Renal pelvis (tissue), 4 donors: ENCODE data around the gene VKORC1L1. TPM values are rescaled to one million over a fixed set of nuclear protein-coding genes. Genes with fewer than 3 reads are reported as not detected.
"Not testable (repeated sequence)": the region's sequence is repeated elsewhere in the genome, so short reads cannot be mapped to it uniquely, and the experiment has no call there.

Source experiments
- DNase-seq: peaks from one replicate; pipeline ENCODE4 v3.0.0-alpha.2; 2013
- polyA plus RNA-seq, 3 donors: library from polyadenylated mRNA; unstranded; fragments of 120-200 nt; gene quantifications; one replicate each; pipeline ENCODE4 v1.2.1, GENCODE V29; 2013; ENCODE audit not compliant: insufficient read length in 3 of 3

Gene VKORC1L1
- polyA plus RNA-seq, 3 donors = 24.3 to 30.6 (median 26.9) TPM

GRCh38 chr7:65974191-65974801 is 101.4 kb downstream of the VKORC1L1 start:
- no peak for DNase-seq

- DNase-seq = no peak
Measured at GRCh38 chr7:65974876-65975275, 102.0 kb downstream of the VKORC1L1 start.

- DNase-seq = no peak
Measured at GRCh38 chr7:65975814-65976445, 103.1 kb downstream of the VKORC1L1 start.

GRCh38 chr7:65976659-65977196 is 103.9 kb downstream of the VKORC1L1 start:
- no peak for DNase-seq

- no peak for DNase-seq
Measured at GRCh38 chr7:65978891-65979582, 106.2 kb downstream of the VKORC1L1 start.

- DNase-seq = no peak
Measured at GRCh38 chr7:65979583-65980477, 107.0 kb downstream of the VKORC1L1 start.

- DNase-seq = no peak
Measured at GRCh38 chr7:65980478-65981250, 107.8 kb downstream of the VKORC1L1 start.

GRCh38 chr7:65981965-65982792 is 109.3 kb downstream of the VKORC1L1 start, which contains the start of gene GUSB:
Gene GUSB (minus strand): TSS chr7:65982213. CDS start chr7:65982183, 30 bp downstream.
- DNase-seq = peak; percentile 94

GRCh38 chr7:65983965-65984658 is 111.2 kb downstream of the VKORC1L1 start:
- DNase-seq = no peak

GRCh38 chr7:65988084-65988483 is 115.2 kb downstream of the VKORC1L1 start:
- DNase-seq = no peak

- not testable (repeated sequence) for DNase-seq
Measured at GRCh38 chr7:65988503-65988902, 115.6 kb downstream of the VKORC1L1 start.

GRCh38 chr7:65989694-65990080 is 116.8 kb downstream of the VKORC1L1 start:
- no peak for DNase-seq

- DNase-seq = not testable (repeated sequence)
Measured at GRCh38 chr7:65991829-65992228, 119.0 kb downstream of the VKORC1L1 start.

GRCh38 chr7:65992526-65992925 is 119.7 kb downstream of the VKORC1L1 start:
- no peak for DNase-seq

- DNase-seq = not testable (repeated sequence)
Measured at GRCh38 chr7:65994984-65995383, 122.1 kb downstream of the VKORC1L1 start.

GRCh38 chr7:66000823-66001417 is 128.0 kb downstream of the VKORC1L1 start:
- not testable (repeated sequence) for DNase-seq

- DNase-seq = not testable (repeated sequence)
Measured at GRCh38 chr7:66005115-66005671, 132.3 kb downstream of the VKORC1L1 start.

GRCh38 chr7:66007232-66007631 is 134.4 kb downstream of the VKORC1L1 start:
- no peak for DNase-seq
